Kidney (tissue), 14 donors: ENCODE measurements around the gene PSMB10. TPM values are rescaled to one million over a fixed set of nuclear protein-coding genes. Genes with fewer than 3 reads are reported as not detected.

Source experiments
- DNase-seq, 5 donors: peaks; one replicate each; pipeline ENCODE4 v3.0.0-alpha.2; 2013 to 2020
- FAIRE-seq: peaks from 2 replicates; lab custom pipeline; 2012; peaks lifted over from hg19 to GRCh38; lab: Jason Lieb, UNC
- H3K27ac ChIP-seq, 2 donors: one replicate each; pipeline ENCODE4 v1.7.0; 2013; ENCODE audit warnings: low read depth in 2 of 2, low read length in 2 of 2, inconsistent platforms in 1 of 2
- H3K27me3 ChIP-seq: one replicate; pipeline ENCODE4 v1.7.1; 2013; ENCODE audit warnings: low read length, inconsistent platforms; ENCODE audit not compliant: control insufficient read depth, insufficient read depth
- H3K36me3 ChIP-seq, 3 donors: one replicate each; pipeline versions ENCODE4 v1.7.0 to v1.7.1; 2013; ENCODE audit warnings: low read length in 3 of 3, control low read depth in 1 of 3, inconsistent platforms in 1 of 3; ENCODE audit not compliant: insufficient read depth in 3 of 3, control insufficient read depth in 2 of 3
- H3K4me1 ChIP-seq, 3 donors: one replicate each; pipeline versions ENCODE4 v1.7.0 to v1.7.1; 2013; ENCODE audit warnings: low read length in 3 of 3, inconsistent platforms in 1 of 3, low read depth in 1 of 3; ENCODE audit not compliant: control insufficient read depth in 2 of 3, insufficient read depth in 2 of 3
- H3K4me3 ChIP-seq, 3 donors: one replicate each; pipeline versions ENCODE4 v1.7.0 to v1.8.1; 2013; ENCODE audit warnings: low read length in 3 of 3, control low read depth in 1 of 3, inconsistent platforms in 1 of 3
- H3K9ac ChIP-seq, 3 donors: one replicate each; pipeline versions ENCODE4 v1.7.0 to v1.7.1; 2013; ENCODE audit warnings: low read length in 3 of 3, control low read depth in 1 of 3, inconsistent platforms in 1 of 3
- H3K9me3 ChIP-seq, 3 donors: one replicate each; pipeline versions ENCODE4 v1.7.0 to v1.7.1; 2013; ENCODE audit warnings: low read length in 3 of 3, control low read depth in 1 of 3, inconsistent platforms in 1 of 3; ENCODE audit not compliant: control insufficient read depth in 2 of 3, insufficient read depth in 1 of 3
- CTCF ChIP-seq: IDR thresholded peaks from 3 replicates; pipeline ENCODE4 v1.5.1; 2012; ENCODE audit warnings: mild to moderate bottlenecking, moderate library complexity, borderline replicate concordance; ENCODE audit not compliant: insufficient read depth; ENCODE audit errors: extremely low read depth
- intact Hi-C: fragments of 100-400 bp; cut with DNase I; formaldehyde crosslinking; loops from one replicate; pipeline ENCODE4 v1.11.1; 2022
- polyA plus RNA-seq: library from polyadenylated mRNA; stranded (reverse); fragments of 350-450 nt; fragmentation: Illumina TruSeq; extraction: RNeasy Lipid Tissue Mini Kit (QIAGEN cat#74804); gene quantifications from one replicate; pipeline ENCODE4 v1.2.3, GENCODE V29; 2014; ENCODE audit warnings: low read depth, low replicate concordance; ENCODE audit not compliant: insufficient read depth
- total RNA-seq: library from RNA; stranded (reverse); fragmentation: NEBNext Ultra II Directional; extraction: Animal tissue kit (Norgen Biotek cat#: 25700); gene quantifications from one replicate; pipeline ENCODE4 v1.2.1, GENCODE V29; 2021
- donor health status: control.
- donor health status: control.
- donor health status: control.
- donor health status: control.
- donor health status: control.
- donor health status: DM: yes; HTN: yes; CAD: no.
- donor health status: Normal renal cell carcinoma (clear cell type).

The PSMB10 gene
- total and polyA plus RNA-seq, 2 donors from 2014 or later, result 76.4 to 78.6 TPM

- peaks cover 0 to 42% (median 13%) of the 10 kb centered on the region in 3 donors for H3K36me3 ChIP-seq
- H3K4me3 ChIP-seq, result no peak overlapping the region
- H3K9me3 ChIP-seq, result no peaks in the 10 kb centered on the region
- H3K9ac ChIP-seq, result no peak overlapping the region
- intact Hi-C loops, result no loop called here
- H3K4me1 ChIP-seq, result no peaks in the 10 kb centered on the region
- no peak for TF ChIP-seq CTCF
- no peak overlapping the region for H3K27ac ChIP-seq
- FAIRE-seq, result no peak
- no peaks in the 10 kb centered on the region for H3K27me3 ChIP-seq
- DNase-seq, result peak in 1 of 5 donors; percentile 85
Measured at GRCh38 chr16:67951485-67951884, 14.8 kb upstream of the PSMB10 start.

DNA sequence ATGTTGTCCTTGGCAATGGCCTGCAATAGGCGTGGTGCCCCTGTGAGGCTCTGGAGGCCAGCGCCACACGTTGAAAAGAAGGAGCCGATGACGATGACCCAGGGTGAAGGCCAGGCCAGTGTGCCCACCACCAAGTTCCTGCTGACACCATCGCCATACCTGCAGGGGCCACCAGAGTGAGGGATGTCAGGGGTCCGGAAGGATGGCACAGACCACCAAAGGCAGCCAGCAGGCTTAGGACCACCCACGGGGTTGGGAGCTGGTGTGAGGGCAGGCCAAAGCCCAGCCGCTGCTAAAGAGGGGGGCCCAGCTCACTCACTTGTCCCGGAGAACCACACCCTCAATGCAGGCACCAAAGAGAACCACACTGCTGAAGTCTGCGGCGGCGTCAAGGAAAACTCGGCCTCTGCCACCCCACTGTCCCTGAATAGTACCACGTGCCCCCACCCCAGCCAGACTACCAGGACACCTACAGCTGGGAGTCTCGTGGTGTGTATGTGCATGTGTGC is 13.7 kb upstream of the PSMB10 start:
- DNase-seq (peak in 1 of 5 donors; percentile 67), FAIRE-seq (no peak)
- Histone ChIP-seq H3K4me1 (no peaks in the 10 kb centered on the region), H3K36me3 (peaks cover 0 to 53% (median 15%) of the 10 kb centered on the region in 3 donors), H3K9ac (no peak overlapping the region), H3K27ac (no peak overlapping the region), H3K9me3 (no peaks in the 10 kb centered on the region), H3K27me3 (no peaks in the 10 kb centered on the region), H3K4me3 (no peak overlapping the region)
- no peak for TF ChIP-seq CTCF
- intact Hi-C loops, result no loop called here

DNA sequence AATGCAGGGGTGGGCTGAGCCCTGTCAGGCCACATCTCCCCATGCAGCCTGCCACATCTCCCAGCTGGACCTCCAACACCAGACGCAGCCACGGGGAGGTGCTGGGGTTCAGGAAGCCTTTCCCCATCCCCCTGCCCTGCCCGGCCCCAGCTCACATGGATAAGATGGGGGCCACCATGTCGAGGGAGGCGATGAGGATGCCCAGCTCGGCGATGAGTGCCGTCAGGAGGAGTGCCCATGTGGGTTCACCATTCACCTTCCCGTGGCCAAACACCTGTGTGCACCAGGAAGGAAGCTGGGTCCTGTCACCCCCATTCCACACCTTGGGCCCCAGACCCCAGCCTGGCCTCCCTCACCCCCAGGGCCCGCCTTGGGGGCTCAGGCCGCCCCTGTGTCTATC is 13.0 kb upstream of the PSMB10 start:
- intact Hi-C loops, result no loop called here

More for the DNA sequence above, 13.0 kb upstream of the PSMB10 start:
- no peaks in the 10 kb centered on the region for H3K4me1 ChIP-seq
- no peaks in the 10 kb centered on the region for H3K9me3 ChIP-seq
- DNase-seq (peak in 1 of 5 donors; percentile 74), FAIRE-seq (no peak)
- no peaks in the 10 kb centered on the region for H3K27me3 ChIP-seq
- no peak overlapping the region for H3K27ac ChIP-seq
- TF ChIP-seq CTCF, result no peak
- H3K36me3 ChIP-seq, result peaks cover 0 to 56% (median 15%) of the 10 kb centered on the region in 3 donors
- no peak overlapping the region for H3K4me3 ChIP-seq
- no peak overlapping the region for H3K9ac ChIP-seq
